Fibroblast of villous mesenchyme (primary cell): ENCODE data around the gene TPM4. TPM values are rescaled to one million over a fixed set of nuclear protein-coding genes. Genes with fewer than 3 reads are reported as not detected.
A peak's percentile ranks its signal among the peaks of the same experiment; 100 is the strongest.

ENCODE experiments used
- DNase-seq: peaks from one replicate; pipeline ENCODE4 v3.0.0-alpha.2; 2010; ENCODE audit warnings: low read depth
- H3K4me3 ChIP-seq: 2 replicates; pipeline ENCODE4 v1.5.1; 2011; ENCODE audit warnings: low read depth, mild to moderate bottlenecking, low read length
- CTCF ChIP-seq: IDR thresholded peaks from 2 replicates; pipeline ENCODE4 v1.5.1; 2012; ENCODE audit warnings: low read depth, mild to moderate bottlenecking, low read length; ENCODE audit not compliant: insufficient read depth
- total RNA-seq: library from RNA; depleted of rRNA; stranded (reverse); fragments of >200 nt; gene quantifications from 2 replicates; pipeline ENCODE4 v1.2.3, GENCODE V29; 2012

The TPM4 gene
- total RNA-seq, 1 donor: 1,470 TPM

GRCh38 chr19:16041299-16041990 lies 34.9 kb upstream of the TPM4 start:
- peak overlapping the region; percentile 5 for H3K4me3 ChIP-seq
- peak; percentile 96 for TF ChIP-seq CTCF
- DNase-seq: peak; percentile 69

- H3K4me3 ChIP-seq: no peak overlapping the region
- DNase-seq: no peak
- TF ChIP-seq CTCF: no peak
Observed at GRCh38 chr19:16041991-16042386, 34.3 kb upstream of the TPM4 start.

- no peak for DNase-seq
- no peak overlapping the region for H3K4me3 ChIP-seq
- TF ChIP-seq CTCF: no peak
Observed at GRCh38 chr19:16042533-16043085, 33.7 kb upstream of the TPM4 start.

- no peak overlapping the region for H3K4me3 ChIP-seq
- no peak for DNase-seq
- no peak for TF ChIP-seq CTCF
Observed at GRCh38 chr19:16043156-16043757, 33.0 kb upstream of the TPM4 start.

- no peak overlapping the region for H3K4me3 ChIP-seq
- TF ChIP-seq CTCF: no peak
- no peak for DNase-seq
Observed at GRCh38 chr19:16044746-16045145, 31.5 kb upstream of the TPM4 start.

- H3K4me3 ChIP-seq: no peak overlapping the region
- TF ChIP-seq CTCF: no peak
- DNase-seq: no peak
Observed at GRCh38 chr19:16045171-16045570, 31.1 kb upstream of the TPM4 start.
